SK-N-MC (cell line): ENCODE results near the gene AMZ2.
"Not testable (repeated sequence)": the region's sequence is repeated elsewhere in the genome, so short reads cannot be mapped to it uniquely, and the experiment has no call there.

Experiments
- DNase-seq: peaks from one replicate; pipeline ENCODE4 v3.0.0-alpha.2; 2011; ENCODE audit warnings: low read depth, low spot score
- H3K27ac ChIP-seq: fragments of 200-600 bp; sonication (generic); 2 replicates; pipeline ENCODE4 v1.5.1; 2016; ENCODE audit warnings: mixed run types
- H3K36me3 ChIP-seq: fragments of 200-600 bp; sonication (generic); 2 replicates; pipeline ENCODE4 v1.6.1; 2017; ENCODE audit warnings: antibody characterized with exemption, low read length, mixed read lengths; ENCODE audit not compliant: insufficient read depth
- H3K4me3 ChIP-seq: fragments of 200-600 bp; sonication (generic); 2 replicates; pipeline ENCODE4 v1.5.1; 2016
- H3K9ac ChIP-seq: fragments of 200-600 bp; sonication (generic); 2 replicates; pipeline ENCODE4 v1.8.0; 2017; ENCODE audit warnings: mixed run types, mixed read lengths; ENCODE audit not compliant: insufficient read length
- H3K9me3 ChIP-seq: fragments of 200-600 bp; sonication (generic); 2 replicates; pipeline ENCODE4 v1.6.1; 2017; ENCODE audit warnings: low read depth, mild to moderate bottlenecking, antibody characterized with exemption, low read length, moderate library complexity, mixed read lengths
- EZH2 ChIP-seq: fragments of 200-600 bp; sonication (generic); IDR thresholded peaks from one replicate; pipeline ENCODE4 v1.6.1; 2017; ENCODE audit warnings: antibody characterized with exemption
- FOXP2 ChIP-seq: optimal IDR thresholded peaks from 2 replicates; pipeline ENCODE3; 2011; ENCODE audit warnings: mild to moderate bottlenecking, moderate library complexity; ENCODE audit not compliant: insufficient read depth; ENCODE audit errors: extremely low read length, control extremely low read depth
- POLR2AphosphoS5 ChIP-seq: IDR thresholded peaks from 2 replicates; pipeline ENCODE4 v1.6.1; 2012; ENCODE audit warnings: mild to moderate bottlenecking, low read depth, low read length, borderline replicate concordance

AMZ2 gene

DNA sequence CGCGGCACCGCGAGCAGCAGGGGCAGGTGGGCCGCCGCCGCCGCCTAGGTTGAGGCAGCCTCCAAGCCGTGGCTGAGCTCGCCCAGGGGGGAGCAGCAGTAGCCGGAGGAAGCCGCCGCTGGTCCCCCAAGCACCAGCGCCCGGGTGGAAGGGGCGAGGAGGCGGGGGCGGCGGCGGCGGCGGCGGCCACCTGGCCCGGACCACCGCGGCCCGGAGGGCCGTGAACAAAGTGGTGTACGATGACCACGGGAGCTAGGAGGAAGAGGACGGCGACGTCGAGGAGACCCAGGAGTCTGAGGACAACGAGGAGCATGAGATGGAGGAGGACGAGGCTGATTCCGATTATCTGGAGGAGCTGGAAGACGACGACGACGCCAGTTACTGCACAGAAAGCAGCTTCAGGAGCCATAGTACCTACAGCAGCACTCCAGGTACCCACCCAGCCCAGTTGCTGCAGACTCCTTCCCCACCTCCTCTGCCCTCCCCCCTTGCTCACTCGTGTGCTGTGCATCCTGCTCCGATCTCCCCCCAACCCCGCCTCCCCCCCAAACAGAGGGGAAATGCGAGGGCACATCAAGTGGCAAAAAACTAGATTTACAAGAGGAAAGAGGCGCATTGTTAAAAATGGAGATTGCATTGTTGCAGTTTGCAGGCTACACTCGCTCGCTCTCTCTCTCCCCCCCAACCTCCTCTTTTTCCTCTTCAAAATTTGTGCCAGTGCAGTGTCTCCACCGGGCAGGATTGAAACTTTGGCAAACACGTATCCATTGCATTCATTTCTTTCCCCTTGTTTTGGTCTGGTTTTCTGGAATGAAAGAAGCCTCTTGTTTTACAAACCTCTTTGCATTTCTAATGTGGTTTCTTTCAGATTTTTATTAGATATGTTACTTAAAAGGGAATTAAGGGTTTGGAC lies 41.8 kb upstream of the AMZ2 start:
- TF ChIP-seq FOXP2: no peak
- no peak for TF ChIP-seq POLR2AphosphoS5
- no peak for TF ChIP-seq EZH2
- no peak for DNase-seq
- Histone ChIP-seq H3K9me3 (no peaks in the 10 kb centered on the region), H3K9ac (peak overlapping the region; percentile 59), H3K27ac (no peak overlapping the region), H3K4me3 (peak overlapping the region; percentile 92), H3K36me3 (peaks cover 4% of the 10 kb centered on the region; the same call in 1 of the 2 replicates)

- Histone ChIP-seq H3K4me3 (no peak overlapping the region), H3K9me3 (no peaks in the 10 kb centered on the region), H3K9ac (no peak overlapping the region), H3K27ac (no peak overlapping the region), H3K36me3 (peaks cover 4% of the 10 kb centered on the region; the same call in 1 of the 2 replicates)
- DNase-seq: no peak
- no peak for TF ChIP-seq POLR2AphosphoS5
- TF ChIP-seq EZH2: no peak
- no peak for TF ChIP-seq FOXP2
Observed at GRCh38 chr17:68207651-68208253, 40.1 kb upstream of the AMZ2 start.

- H3K4me3 ChIP-seq, H3K9ac ChIP-seq, H3K36me3 ChIP-seq, H3K27ac ChIP-seq, H3K9me3 ChIP-seq, DNase-seq: not testable (repeated sequence)
Observed at GRCh38 chr17:68208651-68209050, 39.2 kb upstream of the AMZ2 start.

DNA sequence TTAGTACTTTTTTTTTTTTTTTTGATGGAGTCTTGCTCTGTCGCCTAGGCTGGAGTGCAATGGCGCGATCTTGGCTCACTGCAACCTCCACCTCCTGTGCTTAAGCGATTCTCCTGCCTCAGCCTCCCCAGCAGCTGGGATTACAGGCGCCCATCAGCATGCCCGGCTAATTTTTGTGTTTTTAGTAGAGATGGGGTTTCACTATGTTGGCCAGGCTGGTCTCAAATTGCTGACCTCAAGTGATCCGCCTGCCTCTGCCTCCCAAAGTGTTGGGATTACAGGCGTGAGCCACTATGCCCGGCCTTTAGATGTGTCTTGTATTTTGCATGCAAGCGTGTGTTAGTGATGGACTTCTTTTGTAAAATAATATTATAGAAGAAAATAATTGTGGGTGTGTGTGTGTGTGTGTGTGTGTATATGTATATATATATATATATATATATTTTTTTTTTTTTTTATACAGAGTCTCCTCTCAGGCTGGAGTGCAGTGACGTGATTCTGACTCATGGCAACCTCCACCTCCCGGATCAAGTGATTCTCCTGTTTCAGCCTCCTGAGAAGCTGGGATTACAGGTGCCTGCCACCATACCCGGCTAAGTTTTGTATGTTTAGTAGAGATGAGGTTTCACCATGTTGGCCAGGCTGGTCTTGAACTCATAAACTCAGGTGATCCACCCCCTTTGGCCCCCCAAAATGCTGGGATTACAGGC lies 38.5 kb upstream of the AMZ2 start:
- H3K36me3 ChIP-seq, H3K4me3 ChIP-seq, H3K27ac ChIP-seq, H3K9me3 ChIP-seq, H3K9ac ChIP-seq, DNase-seq: not testable (repeated sequence)

DNA sequence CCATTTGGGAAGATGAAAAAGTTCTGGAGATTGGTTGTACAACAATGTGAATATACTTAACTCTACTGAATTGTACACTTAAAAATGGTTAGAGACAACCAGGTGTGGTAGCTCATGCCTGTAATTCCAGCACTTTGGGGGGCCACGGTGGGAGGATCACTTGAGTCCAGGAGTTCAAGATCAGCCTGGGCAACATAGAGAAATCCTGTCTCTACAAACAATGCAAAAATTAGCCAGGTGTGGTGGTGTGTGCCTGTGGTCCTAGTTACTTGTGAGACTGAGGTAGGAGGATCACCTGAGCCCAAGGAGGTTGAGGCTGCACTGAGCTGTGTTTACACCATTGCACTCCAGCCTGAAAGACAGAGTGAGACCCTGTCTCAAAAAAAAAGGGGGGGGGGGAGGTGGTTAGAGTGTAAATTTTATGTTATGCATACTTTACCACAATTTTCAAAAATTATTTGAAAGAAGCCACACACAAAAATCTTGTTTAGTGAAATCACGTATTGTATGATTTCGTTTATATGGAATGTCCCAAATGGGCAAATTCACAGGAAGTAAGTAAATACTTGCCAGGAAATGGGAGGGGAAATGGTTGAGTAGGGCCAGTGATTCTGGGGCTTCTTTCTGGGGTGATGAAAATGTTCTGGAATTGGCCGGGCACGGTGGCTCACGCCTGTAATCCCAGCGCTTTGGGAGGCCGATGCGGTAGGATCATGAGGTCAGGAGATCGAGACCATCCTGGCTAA lies 37.1 kb upstream of the AMZ2 start:
- no peak overlapping the region for H3K4me3 ChIP-seq
- H3K27ac ChIP-seq: no peak overlapping the region

DNA sequence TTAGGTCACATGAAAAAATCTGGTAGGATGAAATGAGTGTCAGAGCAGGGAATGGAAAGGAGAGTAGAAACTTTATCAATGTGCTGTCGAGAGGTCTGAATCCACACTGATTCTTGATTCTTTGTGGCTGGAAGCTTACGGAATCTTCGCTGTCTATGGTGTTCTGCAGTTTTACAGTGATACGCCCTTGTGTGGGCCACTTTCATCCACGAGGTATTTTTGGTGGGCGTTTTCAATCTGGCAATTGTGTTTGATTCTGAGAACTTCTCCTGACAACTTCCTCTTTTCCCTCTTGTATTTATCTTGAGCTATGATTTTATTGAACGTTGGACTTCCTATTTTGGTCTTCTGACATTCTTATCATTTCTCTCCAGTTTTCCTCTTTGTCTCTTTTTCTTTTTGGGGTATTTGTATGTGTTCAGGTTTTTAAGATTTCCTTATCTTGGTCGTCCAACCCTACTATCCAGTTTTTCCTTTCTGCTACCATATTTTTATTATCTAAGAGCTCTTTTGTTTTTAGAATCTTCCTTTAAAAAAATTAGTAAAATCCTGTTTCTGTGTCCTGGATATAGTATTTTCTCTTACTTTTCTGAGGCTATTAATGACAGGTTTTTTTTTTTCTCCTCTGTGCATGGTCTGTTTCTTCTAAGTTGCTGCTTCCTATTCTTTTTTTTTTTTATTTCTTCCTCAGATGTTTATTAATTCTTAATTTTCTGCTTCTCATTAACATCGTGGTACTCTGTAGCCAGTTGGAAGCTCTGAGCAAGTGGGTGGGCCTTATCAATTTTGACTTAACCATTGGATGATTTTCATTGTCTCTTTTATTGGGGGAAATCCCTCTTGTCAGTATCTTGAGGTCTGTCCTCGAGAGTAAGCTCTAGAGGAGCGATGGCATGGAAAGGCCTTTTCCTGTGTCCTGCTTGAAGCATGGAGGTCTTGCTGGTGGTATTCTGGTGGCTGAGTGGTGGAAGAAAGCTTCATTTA lies 34.1 kb upstream of the AMZ2 start:
- H3K9ac ChIP-seq, H3K36me3 ChIP-seq, H3K9me3 ChIP-seq, DNase-seq, H3K27ac ChIP-seq, H3K4me3 ChIP-seq: not testable (repeated sequence)

More for the DNA sequence above, 37.1 kb upstream of the AMZ2 start:
- Histone ChIP-seq H3K9ac (no peak overlapping the region), H3K36me3 (peaks cover 4% of the 10 kb centered on the region; the same call in 1 of the 2 replicates), H3K9me3 (no peaks in the 10 kb centered on the region)
- no peak for DNase-seq
- TF ChIP-seq FOXP2 (no peak), EZH2 (no peak), POLR2AphosphoS5 (no peak)

GRCh38 chr17:68215453-68215852 lies 32.4 kb upstream of the AMZ2 start:
- H3K9ac ChIP-seq, DNase-seq, H3K4me3 ChIP-seq, H3K36me3 ChIP-seq, H3K27ac ChIP-seq, H3K9me3 ChIP-seq: not testable (repeated sequence)

- H3K36me3 ChIP-seq, H3K9me3 ChIP-seq, DNase-seq, H3K9ac ChIP-seq, H3K27ac ChIP-seq, H3K4me3 ChIP-seq: not testable (repeated sequence)
Observed at GRCh38 chr17:68219429-68219828, 28.4 kb upstream of the AMZ2 start.

DNA sequence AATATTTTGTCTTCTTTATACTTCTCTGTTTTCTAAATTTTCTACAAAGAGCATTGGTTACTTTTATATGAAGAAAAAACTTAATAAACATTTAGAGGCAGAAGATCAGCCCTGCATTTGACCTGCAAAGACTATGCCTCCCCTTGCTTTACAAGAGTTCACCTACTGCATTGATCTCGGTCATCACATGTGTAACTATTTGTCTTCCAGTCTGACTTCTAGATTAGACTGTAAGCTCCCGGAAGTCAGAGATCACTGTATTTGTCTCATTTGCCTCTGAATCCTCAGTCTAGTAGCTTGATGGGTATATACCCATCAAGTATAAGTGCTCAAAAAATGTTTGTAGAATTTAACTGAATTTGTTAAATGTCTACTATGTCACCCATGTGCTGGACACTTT lies 27.7 kb upstream of the AMZ2 start:
- not testable (repeated sequence) for H3K4me3 ChIP-seq, H3K9me3 ChIP-seq, H3K9ac ChIP-seq, H3K36me3 ChIP-seq, DNase-seq, H3K27ac ChIP-seq

GRCh38 chr17:68220786-68221185 lies 27.1 kb upstream of the AMZ2 start:
- not testable (repeated sequence) for H3K9me3 ChIP-seq, DNase-seq, H3K9ac ChIP-seq, H3K27ac ChIP-seq, H3K36me3 ChIP-seq, H3K4me3 ChIP-seq
